GM12878 (cell line): ENCODE data around the gene NAA60. TPM values are rescaled to one million over a fixed set of nuclear protein-coding genes. Genes with fewer than 3 reads are reported as not detected.

Experiments used
- ATAC-seq: fragments of 200-7000 bp; cut with Tn5 transposase; 3 replicates; pipeline ENCODE4 v1.9.1; 2020; ENCODE audit warnings: mild to moderate bottlenecking, moderate library complexity
- BruUV-seq: library from RNA; stranded (reverse); fragments of 400-500 nt; replicated peaks from 2 replicates; lab custom pipeline; 2021; lab: Mats Ljungman, UMichigan
- CTCF ChIA-PET: fragments of 300-600 bp; sonication (Branson Sonifier 250); formaldehyde crosslinking; extraction: SDS; loops from one replicate; lab custom pipeline; 2021; ENCODE audit warnings: inconsistent platforms; lab: Yijun Ruan, JAX
- POLR2A ChIA-PET: fragments of 350-600 bp; formaldehyde crosslinking; extraction: SDS; loops from one replicate; lab custom pipeline; 2021; ENCODE audit warnings: inconsistent platforms; lab: Charles Lee
- RAD21 ChIA-PET: fragments of 300-600 bp; sonication (Branson Sonifier 250); formaldehyde crosslinking; loops from one replicate; lab custom pipeline; 2023; ENCODE audit warnings: antibody characterized with exemption; ENCODE audit not compliant: unreplicated experiment; lab: Charles Lee
- SMC1A ChIA-PET: fragments of 300-600 bp; sonication (Branson Sonifier 250); formaldehyde crosslinking; loops from one replicate; lab custom pipeline; 2023; ENCODE audit not compliant: unreplicated experiment, uncharacterized antibody; lab: Charles Lee
- DNase-seq: peaks from one replicate; pipeline ENCODE4 v3.0.0-alpha.2; 2011; ENCODE audit warnings: low read depth, low spot score
- FAIRE-seq: peaks from 3 replicates; lab custom pipeline; 2011; peaks lifted over from hg19 to GRCh38; lab: Jason Lieb, UNC
- H2AFZ ChIP-seq: 2 replicates; pipeline ENCODE4 v1.6.0; 2011; ENCODE audit warnings: low read depth, low read length, control low read depth; ENCODE audit not compliant: control insufficient read depth
- H3K27ac ChIP-seq: 2 replicates; pipeline ENCODE4 v1.5.1; 2011; ENCODE audit warnings: control low read depth; ENCODE audit not compliant: control insufficient read depth, insufficient read depth
- H3K27me3 ChIP-seq, 2 experiments: replicated peaks in 1 of 2; 2 replicates each; pipeline versions ENCODE4 v1.6.0 to v1.6.1; 2011; ENCODE audit warnings: low read length in 1 of 2; ENCODE audit not compliant: control insufficient read depth in 2 of 2, insufficient read depth in 2 of 2
- H3K36me3 ChIP-seq, 2 experiments: 2 replicates each; pipeline ENCODE4 v1.5.1; 2011; ENCODE audit warnings: low read length in 1 of 2; ENCODE audit not compliant: control insufficient read depth in 2 of 2, insufficient read depth in 2 of 2
- H3K4me1 ChIP-seq: 2 replicates; pipeline ENCODE4 v1.6.1; 2011; ENCODE audit warnings: mild to moderate bottlenecking, low read length, moderate library complexity, mixed read lengths; ENCODE audit not compliant: control insufficient read depth, insufficient read depth
- H3K4me2 ChIP-seq: 2 replicates; pipeline ENCODE4 v1.6.0; 2011; ENCODE audit warnings: control low read depth; ENCODE audit not compliant: control insufficient read depth, insufficient read depth
- H3K4me3 ChIP-seq: fragments of 200-600 bp; sonication (generic); 2 replicates; pipeline ENCODE4 v1.5.1; 2016
- H3K79me2 ChIP-seq: 2 replicates; pipeline ENCODE4 v1.6.0; 2011; ENCODE audit warnings: low read length; ENCODE audit not compliant: control insufficient read depth, insufficient read depth
- H3K9ac ChIP-seq: 2 replicates; pipeline ENCODE4 v1.8.0; 2011; ENCODE audit warnings: low read length, control low read depth, mixed read lengths; ENCODE audit not compliant: control insufficient read depth, insufficient read depth
- H3K9me3 ChIP-seq: replicated peaks from 3 replicates; pipeline ENCODE4 v1.5.1; 2011; ENCODE audit warnings: mild to moderate bottlenecking, low read length; ENCODE audit not compliant: control insufficient read depth, insufficient read depth
- H4K20me1 ChIP-seq: 2 replicates; pipeline ENCODE4 v1.6.0; 2011; ENCODE audit not compliant: control insufficient read depth, insufficient read depth
- HCFC1 ChIP-seq: fragments of 150-350 bp; IDR thresholded peaks from 2 replicates; pipeline ENCODE4 v1.6.1; 2014; ENCODE audit warnings: low read length
- HDAC2 ChIP-seq: fragments of 200-600 bp; sonication (generic); IDR thresholded peaks from 2 replicates; pipeline ENCODE4 v1.6.1; 2017
- PAX5 ChIP-seq: IDR thresholded peaks from 2 replicates; pipeline ENCODE4 v1.6.1; 2011; ENCODE audit warnings: low read depth, low read length, borderline replicate concordance
- POLR2A ChIP-seq: IDR thresholded peaks from 2 replicates; pipeline ENCODE4 v1.6.1; 2011; ENCODE audit warnings: low read depth, mild to moderate bottlenecking, low read length
- POU2F2 ChIP-seq: IDR thresholded peaks from 3 replicates; pipeline ENCODE4 v1.6.1; 2011; ENCODE audit warnings: low read depth, mild to moderate bottlenecking, low read length, borderline replicate concordance
- ZNF207 ChIP-seq: fragments of 450-650 bp; IDR thresholded peaks from 2 replicates; pipeline ENCODE4 v1.6.1; 2014; ENCODE audit warnings: antibody characterized with exemption, mild to moderate bottlenecking, borderline replicate concordance
- WGBS: methylation state at CpG from one replicate; pipeline ENCODE4 v1.1.6; 2016; ENCODE audit warnings: low lambda C conversion rate; ENCODE audit not compliant: insufficient replicate concordance, insufficient coverage; ENCODE audit errors: missing lambda C conversion rate; 5-methylcytosine and 5-hydroxymethylcytosine counted together
- in situ Hi-C: fragments of 300-500 bp; cut with MboI; formaldehyde crosslinking; loops from 9 replicates; pipeline ENCODE4 v1.14.3; 2018; ENCODE audit warnings: mixed read lengths
- intact Hi-C: fragments of 100-400 bp; cut with micrococcal nuclease; formaldehyde crosslinking; loops from one replicate; pipeline ENCODE4 v1.14.2; 2022; ENCODE audit not compliant: unreplicated experiment
- polyA plus RNA-seq, 11 experiments: library from polyadenylated mRNA; depleted of rRNA in 4 of 11; unstranded in 6 of 11; stranded (reverse) in 5 of 11; fragments of >200 nt; fragmentation: Nextera tagmentation in 4 of 11; fragmentation: Illumina TruSeq in 1 of 11; extraction: Ambion mirVana in 4 of 11; extraction: Trizol in 1 of 11; gene quantifications; 1 replicate in 1 of 11; 2 replicates in 10 of 11; pipeline versions ENCODE4 v1.2.1 to v1.2.3, GENCODE V29; 2011 to 2016; ENCODE audit warnings: inconsistent platforms in 2 of 11, missing spikeins in 2 of 11, low read depth in 1 of 11
- total RNA-seq, 4 experiments: library from RNA; depleted of rRNA in 3 of 4; stranded (reverse); fragments of >200 nt in 3 of 4; fragmentation: Illumina TruSeq in 1 of 4; extraction: Trizol in 1 of 4; gene quantifications; 2 replicates each; pipeline versions ENCODE4 v1.2.1 to v1.2.3, GENCODE V29; 2013 to 2021
- TF ChIP-seq, protein P1 (sequence below): fragments of 450-650 bp; formaldehyde crosslinking; IDR thresholded peaks from 2 replicates; pipeline ENCODE4 v1.4.0; 2022; ENCODE audit warnings: mild to moderate bottlenecking, moderate library complexity

NAA60 gene
- total and polyA plus RNA-seq, 10 of the 15 experiments (the other 5 are each of a cell fraction or from before 2014, with no cell fraction given): 6.2 to 43.1 (median 34.6) TPM

DNA sequence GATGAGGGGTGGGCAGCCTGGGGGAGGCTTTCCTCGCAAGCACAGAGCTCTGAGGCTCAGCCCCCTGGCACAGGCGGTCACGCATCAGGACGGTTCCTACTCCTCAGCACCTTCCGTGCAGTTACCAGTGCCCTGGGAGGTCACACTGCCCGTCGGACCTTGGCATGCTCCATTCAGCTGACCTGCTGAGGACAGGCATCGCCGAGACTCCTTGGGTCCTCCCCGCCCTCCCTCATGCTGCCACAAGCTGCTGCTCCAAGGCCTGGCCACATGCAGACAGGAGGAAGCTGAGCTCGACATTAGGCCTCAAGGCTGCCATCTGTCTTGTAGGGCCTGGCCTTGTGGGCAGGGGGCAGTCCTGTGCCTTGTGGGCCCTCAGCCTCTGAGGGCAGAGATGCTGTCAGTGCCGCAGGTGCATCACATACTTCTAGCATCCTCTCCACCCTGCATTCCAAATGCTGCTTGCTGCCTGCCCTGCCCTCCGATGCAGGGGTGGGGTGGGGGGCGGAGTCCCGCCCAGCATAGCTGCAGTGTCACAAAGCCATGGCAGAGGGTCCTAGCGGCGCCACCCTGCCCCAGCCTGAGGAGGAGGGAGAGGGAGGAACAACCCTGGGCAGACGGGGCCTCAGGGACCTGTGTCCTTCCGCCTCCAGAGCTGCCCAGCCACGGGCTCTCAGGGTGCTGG is 42.5 kb downstream of the NAA60 start:
- FAIRE-seq (no peak), ATAC-seq (no peak), DNase-seq (no peak)
- TF ChIP-seq HCFC1 (no peak), POLR2A (peak; percentile 60), HDAC2 (no peak), PAX5 (no peak), ZNF207 (no peak), POU2F2 (no peak)
- TF ChIP-seq, protein P1, sequence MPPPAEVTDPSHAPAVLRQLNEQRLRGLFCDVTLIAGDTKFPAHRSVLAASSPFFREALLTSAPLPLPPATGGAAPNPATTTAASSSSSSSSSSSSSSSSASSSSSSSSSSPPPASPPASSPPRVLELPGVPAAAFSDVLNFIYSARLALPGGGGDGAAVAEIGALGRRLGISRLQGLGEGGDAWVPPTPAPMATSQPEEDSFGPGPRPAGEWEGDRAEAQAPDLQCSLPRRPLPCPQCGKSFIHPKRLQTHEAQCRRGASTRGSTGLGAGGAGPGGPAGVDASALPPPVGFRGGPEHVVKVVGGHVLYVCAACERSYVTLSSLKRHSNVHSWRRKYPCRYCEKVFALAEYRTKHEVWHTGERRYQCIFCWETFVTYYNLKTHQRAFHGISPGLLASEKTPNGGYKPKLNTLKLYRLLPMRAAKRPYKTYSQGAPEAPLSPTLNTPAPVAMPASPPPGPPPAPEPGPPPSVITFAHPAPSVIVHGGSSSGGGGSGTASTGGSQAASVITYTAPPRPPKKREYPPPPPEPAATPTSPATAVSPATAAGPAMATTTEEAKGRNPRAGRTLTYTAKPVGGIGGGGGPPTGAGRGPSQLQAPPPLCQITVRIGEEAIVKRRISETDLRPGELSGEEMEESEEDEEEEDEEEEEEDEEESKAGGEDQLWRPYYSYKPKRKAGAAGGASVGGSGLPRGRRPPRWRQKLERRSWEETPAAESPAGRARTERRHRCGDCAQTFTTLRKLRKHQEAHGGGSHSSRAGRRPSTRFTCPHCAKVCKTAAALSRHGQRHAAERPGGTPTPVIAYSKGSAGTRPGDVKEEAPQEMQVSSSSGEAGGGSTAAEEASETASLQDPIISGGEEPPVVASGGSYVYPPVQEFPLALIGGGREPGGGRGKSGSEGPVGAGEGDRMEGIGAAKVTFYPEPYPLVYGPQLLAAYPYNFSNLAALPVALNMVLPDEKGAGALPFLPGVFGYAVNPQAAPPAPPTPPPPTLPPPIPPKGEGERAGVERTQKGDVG: no peak
- intact Hi-C loops: no loop called here
- Histone ChIP-seq H3K27ac (no peak overlapping the region), H3K4me3 (no peak overlapping the region), H3K9ac (no peak overlapping the region), H4K20me1 (no peaks in the 10 kb centered on the region), H3K36me3 (peaks cover 0 to 41% of the 10 kb centered on the region in 2 experiments; a peak in 3 of 4 replicates), H3K4me1 (no peaks in the 10 kb centered on the region), H3K4me2 (no peak overlapping the region), H3K79me2 (no peaks in the 10 kb centered on the region), H3K9me3 (no peaks in the 10 kb centered on the region), H2AFZ (no peak overlapping the region), H3K27me3 (no peaks in the 10 kb centered on the region)
- in situ Hi-C loops: no loop called here
- 98% methylated on average over 20 of the region's 20 CpGs for WGBS
- RAD21 ChIA-PET: no interaction called here
- POLR2A ChIA-PET: no interaction called here
- CTCF ChIA-PET: no interaction called here
- BruUV-seq: no TSS peak
- SMC1A ChIA-PET: no interaction called here
